ENCODE measurements around the gene CHMP1A. TPM values are rescaled to one million over a fixed set of nuclear protein-coding genes. Genes with fewer than 3 reads are reported as not detected.

CHMP1A gene
- polyA plus RNA-seq (2011; rRNA removed) (53.5 and 66.8 TPM in 2 replicates), polyA minus RNA-seq (2011; rRNA and poly(A)+ RNA removed) (54.6 and 79.3 TPM in 2 replicates)

DNA sequence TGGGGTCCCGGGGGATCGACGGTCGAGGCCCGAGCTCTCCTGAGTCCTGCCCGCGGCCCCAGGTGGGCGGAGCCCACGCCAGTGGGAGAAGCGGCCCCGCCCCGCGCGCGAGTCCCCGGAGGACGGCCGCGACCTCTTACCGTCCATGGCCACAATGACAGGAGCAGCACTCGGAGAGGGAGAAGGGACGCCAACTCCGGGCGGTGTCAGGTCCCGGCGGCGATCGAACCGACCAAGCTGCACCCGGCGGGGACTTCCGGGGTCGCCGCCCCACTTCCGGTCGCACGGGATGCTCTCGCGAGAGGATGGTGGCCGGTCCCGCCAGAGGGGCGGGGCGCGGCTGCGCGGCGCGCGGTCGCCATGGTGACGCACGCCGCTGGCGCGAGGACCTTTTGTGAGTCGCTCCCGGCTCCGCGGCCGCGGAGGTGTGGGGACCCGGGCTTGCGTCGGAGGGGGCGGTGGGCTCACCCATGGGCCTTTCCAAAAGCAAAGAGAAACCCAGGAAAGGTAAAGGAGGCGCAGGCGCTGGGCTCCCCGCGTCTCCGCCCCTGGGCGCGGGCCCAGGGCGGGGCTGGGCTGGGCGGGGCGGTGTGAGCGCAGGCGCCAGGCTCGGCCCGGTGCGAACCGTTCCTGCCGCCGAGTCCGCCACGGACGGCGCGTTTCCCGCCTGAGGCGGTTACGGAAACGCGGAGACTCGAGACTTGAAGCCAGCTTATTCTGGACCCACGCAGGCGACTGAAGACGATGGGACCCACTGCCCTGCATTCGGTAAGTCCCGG is at the start of gene CHMP1A, which contains the start of gene SPATA33:
CHMP1A (minus strand) TSS at position 267 of the 779 bp plus-strand sequence; CDS start at position 147, 120 bp downstream.
SPATA33 (plus strand) TSS at position 395 of the 779 bp plus-strand sequence; CDS start at position 471, 76 bp downstream.
- POLR2A ChIA-PET, result interaction anchor here (1.0 to 1.7 kb wide), 3 partner anchors 29 to 92 kb away, joined by 3 to 8 read pairs (median 4); partner anchors contain the start of gene CDK10
- H3K4me3 ChIP-seq (ENCODE audit: low read depth, low read length), result peak within 1 kb of the TSS; percentile 93
- CTCF ChIA-PET, result interaction anchor here (0.6 kb wide), 1 partner anchor 16 kb away, joined by 3 read pairs; no protein-coding TSS in a partner anchor

DNA sequence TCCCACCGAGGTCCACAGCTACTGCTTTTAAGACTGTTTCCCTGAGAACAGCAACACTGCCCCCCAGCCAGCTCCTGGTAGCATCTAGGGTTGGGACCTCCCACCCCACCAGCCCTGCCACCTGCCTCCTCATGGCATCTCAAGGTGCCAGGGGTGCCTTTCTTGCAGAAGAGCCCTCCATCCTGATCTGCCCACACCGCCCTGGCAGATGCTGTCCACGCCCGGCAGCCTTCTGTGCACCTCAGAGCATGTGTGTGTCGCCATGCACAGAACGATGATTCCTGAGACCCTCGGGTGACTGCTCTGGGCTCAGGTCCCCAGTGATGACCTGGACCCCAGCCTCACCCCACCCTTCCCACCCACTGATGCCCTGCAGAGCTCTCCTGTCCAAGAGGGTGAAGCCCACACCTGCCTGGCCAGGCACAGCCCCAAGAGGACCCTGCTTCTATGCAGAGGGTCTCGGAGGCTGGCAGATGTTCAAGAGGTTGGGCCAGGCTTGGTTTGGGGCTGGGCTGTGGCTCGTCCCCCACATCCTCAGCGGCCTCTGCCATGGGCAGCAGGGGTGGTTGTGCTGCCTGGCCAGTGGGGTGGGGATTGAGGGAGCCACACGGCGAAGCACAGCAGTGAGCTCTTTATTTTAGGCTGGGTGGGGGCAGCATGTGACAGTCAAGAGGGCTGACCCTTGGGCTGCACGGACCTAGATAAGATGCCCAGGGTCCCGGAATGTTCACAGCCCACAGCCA is 49.2 kb upstream of the CHMP1A start:
- no peak for DNase-seq (ENCODE audit: low read depth, low spot score)

More for the DNA sequence above, at the start of gene CHMP1A, which contains the start of gene SPATA33:
- DNase-seq (ENCODE audit: low read depth, low spot score), result peak; percentile 50
- Histone ChIP-seq H3K27ac (ENCODE audit: low read depth, low read length) (peak within 1 kb of the TSS; percentile 47), H3K27me3 (ENCODE audit: control insufficient read depth, insufficient read depth, low read length) (no peaks in the 10 kb centered on the region), H3K9me3 (ENCODE audit: control insufficient read depth, insufficient read depth, low read length) (peaks cover 3% of the 10 kb centered on the region; the same call in 1 of the 2 replicates)
- TF ChIP-seq, protein P1, sequence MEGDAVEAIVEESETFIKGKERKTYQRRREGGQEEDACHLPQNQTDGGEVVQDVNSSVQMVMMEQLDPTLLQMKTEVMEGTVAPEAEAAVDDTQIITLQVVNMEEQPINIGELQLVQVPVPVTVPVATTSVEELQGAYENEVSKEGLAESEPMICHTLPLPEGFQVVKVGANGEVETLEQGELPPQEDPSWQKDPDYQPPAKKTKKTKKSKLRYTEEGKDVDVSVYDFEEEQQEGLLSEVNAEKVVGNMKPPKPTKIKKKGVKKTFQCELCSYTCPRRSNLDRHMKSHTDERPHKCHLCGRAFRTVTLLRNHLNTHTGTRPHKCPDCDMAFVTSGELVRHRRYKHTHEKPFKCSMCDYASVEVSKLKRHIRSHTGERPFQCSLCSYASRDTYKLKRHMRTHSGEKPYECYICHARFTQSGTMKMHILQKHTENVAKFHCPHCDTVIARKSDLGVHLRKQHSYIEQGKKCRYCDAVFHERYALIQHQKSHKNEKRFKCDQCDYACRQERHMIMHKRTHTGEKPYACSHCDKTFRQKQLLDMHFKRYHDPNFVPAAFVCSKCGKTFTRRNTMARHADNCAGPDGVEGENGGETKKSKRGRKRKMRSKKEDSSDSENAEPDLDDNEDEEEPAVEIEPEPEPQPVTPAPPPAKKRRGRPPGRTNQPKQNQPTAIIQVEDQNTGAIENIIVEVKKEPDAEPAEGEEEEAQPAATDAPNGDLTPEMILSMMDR (IDR thresholded peaks at IDR 0.05; ENCODE audit: low read depth, low read length), result no peak

DNA sequence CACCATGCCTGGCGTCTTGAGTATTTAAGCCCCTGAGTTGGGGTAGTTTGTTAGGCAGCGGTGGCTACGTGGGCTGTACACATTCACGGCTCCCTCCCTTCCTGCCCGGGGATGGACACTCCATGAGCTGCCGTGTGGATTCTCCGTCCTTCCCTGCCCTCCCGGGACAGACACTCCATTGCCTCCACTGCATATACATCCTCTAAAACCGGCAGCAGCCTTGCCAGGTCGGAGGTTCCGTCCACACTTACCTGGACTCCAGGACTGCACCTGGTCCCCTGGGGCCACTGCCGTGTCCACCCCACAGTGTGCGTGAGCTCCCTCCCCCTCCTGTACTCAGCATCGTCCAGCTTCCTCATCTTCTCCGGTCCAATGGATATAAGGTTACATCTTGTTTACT is 47.5 kb upstream of the CHMP1A start:
- no peak for DNase-seq (ENCODE audit: low read depth, low spot score)
- CTCF ChIA-PET, result interaction anchor here (1.0 to 5.2 kb wide), 5 partner anchors 9 to 159 kb away, joined by 3 to 42 read pairs (median 6); no protein-coding TSS in a partner anchor
- Histone ChIP-seq H3K27ac (ENCODE audit: low read depth, low read length) (no peak overlapping the region), H3K27me3 (ENCODE audit: control insufficient read depth, insufficient read depth, low read length) (no peaks in the 10 kb centered on the region), H3K4me3 (ENCODE audit: low read depth, low read length) (no peak overlapping the region), H3K9me3 (ENCODE audit: control insufficient read depth, insufficient read depth, low read length) (no peaks in the 10 kb centered on the region; the same call in 1 of the 2 replicates)
- TF ChIP-seq, protein P1 (IDR thresholded peaks at IDR 0.05; ENCODE audit: low read depth, low read length), result no peak
- POLR2A ChIA-PET, result no interaction called here

More for the DNA sequence above, 49.2 kb upstream of the CHMP1A start:
- Histone ChIP-seq H3K4me3 (ENCODE audit: low read depth, low read length) (no peak overlapping the region), H3K27me3 (ENCODE audit: control insufficient read depth, insufficient read depth, low read length) (no peaks in the 10 kb centered on the region), H3K27ac (ENCODE audit: low read depth, low read length) (no peak overlapping the region), H3K9me3 (ENCODE audit: control insufficient read depth, insufficient read depth, low read length) (no peaks in the 10 kb centered on the region; the same call in 1 of the 2 replicates)
- TF ChIP-seq, protein P1 (IDR thresholded peaks at IDR 0.05; ENCODE audit: low read depth, low read length), result no peak
- ChIA-PET CTCF (interaction anchor here (0.6 to 5.2 kb wide), 16 partner anchors 8 to 212 kb away, joined by 3 to 42 read pairs (median 4); partner anchors contain the start of genes MC1R and VPS9D1), POLR2A (interaction anchor here (0.6 to 1.0 kb wide), 4 partner anchors 10 to 36 kb away, joined by 3 to 5 read pairs (median 4); partner anchors contain the start of gene VPS9D1)

DNA sequence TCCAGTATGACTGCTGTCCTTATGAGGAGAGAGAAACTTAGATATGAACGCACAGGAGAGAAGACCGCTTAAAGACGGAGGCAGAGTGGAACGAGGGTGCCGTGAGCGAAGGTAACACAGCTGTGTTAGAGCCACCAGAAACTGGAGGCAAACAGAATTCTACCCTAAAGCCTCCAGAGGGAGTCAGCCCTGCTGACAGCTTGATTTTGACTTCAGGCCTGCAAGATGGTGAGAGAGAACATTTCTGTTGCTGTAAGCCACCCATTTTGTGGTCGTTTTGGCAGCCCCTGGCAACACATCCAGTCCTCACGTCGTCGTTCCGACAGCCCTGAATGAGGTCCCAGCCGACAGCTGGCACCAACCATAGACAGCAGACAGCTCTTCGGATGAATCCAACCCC is 46.8 kb upstream of the CHMP1A start:
- TF ChIP-seq, protein P1 (IDR thresholded peaks at IDR 0.05; ENCODE audit: low read depth, low read length), result no peak
- no peaks in the 10 kb centered on the region; the same call in 1 of the 2 replicates for H3K9me3 ChIP-seq (ENCODE audit: control insufficient read depth, insufficient read depth, low read length)
- ChIA-PET POLR2A (interaction anchor here (0.5 kb wide), 1 partner anchor 218 kb away, joined by 3 read pairs; no protein-coding TSS in a partner anchor), CTCF (interaction anchor here (0.5 to 5.2 kb wide), 4 partner anchors 108 to 160 kb away, joined by 3 to 42 read pairs (median 5); no protein-coding TSS in a partner anchor)
- H3K27ac ChIP-seq (ENCODE audit: low read depth, low read length), result no peak overlapping the region
- H3K27me3 ChIP-seq (ENCODE audit: control insufficient read depth, insufficient read depth, low read length), result no peaks in the 10 kb centered on the region
- no peak for DNase-seq (ENCODE audit: low read depth, low spot score)
- H3K4me3 ChIP-seq (ENCODE audit: low read depth, low read length), result no peak overlapping the region

Data from AG04450 (cell line).